ENCODE results near the gene ZFP64. TPM values are rescaled to one million over a fixed set of nuclear protein-coding genes. Genes with fewer than 3 reads are reported as not detected.
A peak's percentile ranks its signal among the peaks of the same experiment; 100 is the strongest.

Gene ZFP64
- total RNA-seq (2021) = 40.3 and 49.8 TPM in 2 replicates
- percentile 72 among the genes with signal in this experiment for Bru-seq, nascent RNA
- percentile 73 among the genes with signal in this experiment for BruChase-seq, experiment 1, labeled RNA remaining after a 2-hour chase
- percentile 67 among the genes with signal in this experiment for BruChase-seq, experiment 2, labeled RNA remaining after a 6-hour chase
- long read RNA-seq, transcript ZFP64-206 (5 exons, 2,234 nt) = minor isoform, 24 of 82 reads
- long read RNA-seq, transcript ZFP64-201 (6 exons, 3,264 nt) = major isoform, 25 of 82 reads
- long read RNA-seq, transcript ZFP64-208 (5 exons, 762 nt) = minor isoform, 8 of 82 reads
- long read RNA-seq, partial matches to known transcripts = 4 of 82 reads
- long read RNA-seq, other reads (novel, unspliced or antisense) = 16 of 82 reads

- Histone ChIP-seq H2AFZ (peak within 1 kb of the TSS; percentile 92), H3K79me2 (ENCODE audit: low read depth) (peaks cover 34% of the 10 kb centered on the region), H3K9me2 (ENCODE audit: insufficient read depth) (no peaks in the 10 kb centered on the region), H3K36me3 (ENCODE audit: low read depth) (no peaks in the 10 kb centered on the region), H3F3A (ENCODE audit: insufficient read depth, low read depth) (peaks cover 6% of the 10 kb centered on the region; the same call in 1 of the 2 replicates), H4K20me1 (ENCODE audit: insufficient read depth) (peaks cover 10% of the 10 kb centered on the region; the same call in 1 of the 2 replicates), H3K4me1 (replicated peaks; ENCODE audit: insufficient read depth) (peaks cover 18% of the 10 kb centered on the region), H3K27me3 (ENCODE audit: insufficient read depth, low read depth) (no peaks in the 10 kb centered on the region), H3K4me2 (peak within 1 kb of the TSS; percentile 93), H3K4me3 (peak within 1 kb of the TSS; percentile 75), H3K9me3 (ENCODE audit: insufficient read depth, low read depth) (no peaks in the 10 kb centered on the region), H3K27ac (peak within 1 kb of the TSS; percentile 63)
- intact Hi-C loops (cut with micrococcal nuclease; ENCODE audit: unreplicated experiment) = no loop called here
- TF ChIP-seq EZH2 (IDR thresholded peaks at IDR 0.05; ENCODE audit: low read depth) = no peak
- TF ChIP-seq CTCF (conservative IDR thresholded peaks at IDR 0.05) = peak; percentile 80
- BruUV-seq (replicated peaks) = no TSS peak
- DNase-seq = peak; percentile 68 to 79
- CTCF ChIA-PET = interaction anchor here (0.7 to 1.1 kb wide), 2 partner anchors 9 to 41 kb away, joined by 3 to 5 read pairs; no protein-coding TSS in a partner anchor
- POLR2A ChIA-PET (ENCODE audit: unreplicated experiment) = interaction anchor here (0.5 to 0.6 kb wide), 2 partner anchors 1375 to 1452 kb away, joined by 5 to 9 read pairs; no protein-coding TSS in a partner anchor
Measured at GRCh38 chr20:52191132-52191915, at the start of gene ZFP64. Gene ZFP64, minus strand, starts transcription at chr20:52191779. Its CDS starts 143 bp downstream, at chr20:52191636.

- Histone ChIP-seq H3K27me3 (ENCODE audit: insufficient read depth, low read depth) (peaks cover 50% of the 10 kb centered on the region), H3K9me2 (ENCODE audit: insufficient read depth) (no peaks in the 10 kb centered on the region), H3K4me1 (replicated peaks; ENCODE audit: insufficient read depth) (no peaks in the 10 kb centered on the region), H3F3A (ENCODE audit: insufficient read depth, low read depth) (no peaks in the 10 kb centered on the region), H3K4me3 (no peak overlapping the region), H3K36me3 (ENCODE audit: low read depth) (no peaks in the 10 kb centered on the region), H3K27ac (no peak overlapping the region), H2AFZ (no peak overlapping the region), H3K9me3 (ENCODE audit: insufficient read depth, low read depth) (no peaks in the 10 kb centered on the region), H3K4me2 (no peak overlapping the region), H3K79me2 (ENCODE audit: low read depth) (no peaks in the 10 kb centered on the region), H4K20me1 (ENCODE audit: insufficient read depth) (no peaks in the 10 kb centered on the region)
- POLR2A ChIA-PET (ENCODE audit: unreplicated experiment) = no interaction called here
- DNase-seq = no peak
- CTCF ChIA-PET = no interaction called here
- BruUV-seq (replicated peaks) = no TSS peak
- intact Hi-C loops (cut with micrococcal nuclease; ENCODE audit: unreplicated experiment) = loop anchor here (5.0 to 10.0 kb wide), 3 partner anchors 134 to 1964 kb away; partner anchors contain the start of gene PFDN4
- no peak for TF ChIP-seq EZH2 (IDR thresholded peaks at IDR 0.05; ENCODE audit: low read depth)
- no peak for TF ChIP-seq CTCF (conservative IDR thresholded peaks at IDR 0.05)
Measured at GRCh38 chr20:52240802-52241201, 49.2 kb upstream of the ZFP64 start.

- Histone ChIP-seq H4K20me1 (ENCODE audit: insufficient read depth) (no peaks in the 10 kb centered on the region), H3F3A (ENCODE audit: insufficient read depth, low read depth) (no peaks in the 10 kb centered on the region), H3K4me3 (no peak overlapping the region), H3K79me2 (ENCODE audit: low read depth) (no peaks in the 10 kb centered on the region), H3K27me3 (ENCODE audit: insufficient read depth, low read depth) (peaks cover 60% of the 10 kb centered on the region), H3K27ac (no peak overlapping the region), H3K9me2 (ENCODE audit: insufficient read depth) (no peaks in the 10 kb centered on the region), H3K9me3 (ENCODE audit: insufficient read depth, low read depth) (no peaks in the 10 kb centered on the region), H3K4me2 (no peak overlapping the region), H2AFZ (no peak overlapping the region), H3K4me1 (replicated peaks; ENCODE audit: insufficient read depth) (no peaks in the 10 kb centered on the region), H3K36me3 (ENCODE audit: low read depth) (no peaks in the 10 kb centered on the region)
- DNase-seq = no peak
- BruUV-seq (replicated peaks) = no TSS peak
- intact Hi-C loops (cut with micrococcal nuclease; ENCODE audit: unreplicated experiment) = no loop called here
- no peak for TF ChIP-seq EZH2 (IDR thresholded peaks at IDR 0.05; ENCODE audit: low read depth)
- TF ChIP-seq CTCF (conservative IDR thresholded peaks at IDR 0.05) = no peak
- POLR2A ChIA-PET (ENCODE audit: unreplicated experiment) = no interaction called here
- CTCF ChIA-PET = no interaction called here
Measured at GRCh38 chr20:52239102-52239501, 47.5 kb upstream of the ZFP64 start.

Measured in PC-9 (cell line).